ENCODE data around the gene PLIN1.
A peak's percentile ranks its signal among the peaks of the same experiment; 100 is the strongest.

Gene PLIN1

DNA sequence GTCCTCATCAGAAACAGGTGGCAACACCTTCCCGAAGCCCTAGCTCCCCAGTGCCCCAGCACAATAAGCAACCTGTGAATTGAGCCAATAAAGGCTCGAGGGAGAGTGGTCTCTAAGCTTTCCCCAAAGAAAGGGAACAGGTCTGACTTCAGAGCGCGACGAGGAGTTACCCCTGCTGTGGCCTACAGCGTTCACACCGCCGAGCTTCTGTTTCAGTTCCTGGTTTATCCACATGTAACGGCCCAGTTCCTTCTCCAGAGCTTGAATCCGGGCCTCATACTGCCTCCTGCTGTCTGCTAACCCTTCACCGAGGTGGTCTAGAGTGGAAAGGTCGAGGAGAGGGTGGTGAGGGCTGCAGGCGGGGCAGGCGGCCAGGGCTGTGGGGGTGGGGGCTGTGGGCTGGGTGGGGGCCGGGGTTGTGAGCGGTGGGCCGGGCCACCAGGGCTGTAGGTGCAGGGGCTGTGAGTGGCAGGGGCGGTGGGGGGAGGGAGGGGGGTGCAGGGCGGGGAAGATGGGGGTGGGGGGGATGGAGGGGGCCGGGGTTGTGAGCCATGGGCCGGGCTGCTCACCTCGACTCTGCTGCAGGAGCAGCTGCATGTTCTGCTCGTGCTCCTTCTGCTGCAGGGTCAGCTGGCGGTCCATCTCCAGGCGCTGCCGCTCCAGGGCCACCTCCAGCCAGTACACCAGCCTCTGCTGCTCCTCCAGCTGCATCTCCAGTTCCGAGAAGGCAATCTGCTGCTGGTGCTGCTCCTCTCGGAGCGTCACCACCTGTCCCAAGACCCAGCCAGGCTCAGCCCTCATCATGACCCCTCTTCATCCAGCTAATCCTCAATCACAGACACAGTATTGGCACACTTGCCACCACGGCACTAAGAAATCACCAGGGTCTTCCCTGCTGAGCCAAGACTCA lies 50.1 kb downstream of the PLIN1 start:
- peak; percentile 12 for DNase-seq (ENCODE audit: low spot score)

DNA sequence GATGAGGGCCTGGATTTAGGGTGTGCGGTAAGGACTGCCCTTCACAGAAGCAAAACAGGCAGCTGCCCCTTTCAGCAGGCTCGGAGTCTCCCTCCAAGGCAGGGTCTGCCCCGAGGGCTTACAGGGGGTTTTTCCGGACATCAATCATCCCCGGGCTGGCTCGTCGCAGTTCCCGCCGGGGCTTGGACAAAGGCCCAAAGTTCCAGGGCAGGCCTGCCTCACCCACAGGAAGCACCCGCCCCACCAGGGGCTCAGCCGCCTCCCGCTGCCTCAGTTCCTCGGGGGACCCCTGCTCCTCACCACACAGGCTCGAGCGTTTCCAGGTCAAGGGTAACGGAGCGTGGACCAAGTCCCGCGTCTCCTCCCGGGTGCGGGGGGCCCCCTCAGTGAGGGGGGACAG lies 50.9 kb downstream of the PLIN1 start:
- no peak for DNase-seq (ENCODE audit: low spot score)

DNA sequence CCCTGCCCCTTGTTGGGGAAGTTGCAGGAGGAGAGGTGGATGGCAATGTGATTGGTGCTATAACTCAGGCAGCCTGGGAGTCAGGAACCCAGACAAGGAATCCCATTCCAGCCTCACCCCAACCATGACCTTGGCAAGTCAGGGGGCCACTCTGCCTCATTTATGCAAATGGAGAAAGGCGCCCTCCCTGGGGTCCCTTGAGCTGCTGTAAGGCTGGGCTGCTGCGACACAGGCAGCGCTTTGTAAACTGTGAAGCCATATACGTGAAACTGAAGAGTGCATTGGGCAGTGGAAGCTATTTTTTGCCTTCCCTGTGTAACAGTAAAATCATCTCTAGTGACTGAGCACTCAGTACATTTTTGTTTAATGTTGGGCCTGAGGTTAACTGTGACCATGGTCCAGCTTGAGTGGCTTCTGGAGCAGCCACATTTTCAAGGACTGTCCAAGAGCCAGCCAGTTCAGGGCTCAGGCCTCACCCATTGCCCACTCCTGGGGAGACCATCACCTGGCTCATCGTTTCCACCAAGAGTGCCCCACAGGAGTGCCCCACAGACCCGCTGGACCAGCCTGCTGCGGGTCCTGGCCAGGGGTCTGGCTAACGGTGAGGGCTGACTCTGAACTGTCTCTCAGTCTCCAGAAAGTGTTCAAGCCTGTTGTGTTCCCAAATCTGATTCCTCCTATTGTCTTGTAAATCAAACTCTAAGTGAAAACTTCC lies 51.8 kb downstream of the PLIN1 start:
- no peak for DNase-seq (ENCODE audit: low spot score)

DNA sequence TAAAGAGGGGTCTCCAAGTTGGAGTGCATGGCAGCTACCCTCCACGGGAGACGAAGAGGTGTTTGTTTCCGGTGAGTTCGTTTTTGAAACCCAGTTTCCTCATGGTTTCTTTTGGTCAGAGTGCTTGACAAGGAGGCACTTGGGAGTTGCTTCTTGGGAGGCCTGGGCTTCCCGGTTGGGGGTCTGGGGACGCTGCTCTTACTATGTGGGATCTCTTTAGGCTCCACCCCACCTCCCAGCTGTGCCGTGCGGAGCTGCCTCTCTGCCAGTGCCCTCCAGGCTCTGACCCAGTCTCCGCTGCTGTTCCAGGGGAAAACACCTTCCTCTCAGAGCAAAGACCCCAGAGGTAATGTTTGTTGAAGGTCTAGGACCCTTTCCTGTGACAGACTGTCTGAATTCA lies 53.5 kb downstream of the PLIN1 start:
- no peak for DNase-seq (ENCODE audit: low spot score)

DNA sequence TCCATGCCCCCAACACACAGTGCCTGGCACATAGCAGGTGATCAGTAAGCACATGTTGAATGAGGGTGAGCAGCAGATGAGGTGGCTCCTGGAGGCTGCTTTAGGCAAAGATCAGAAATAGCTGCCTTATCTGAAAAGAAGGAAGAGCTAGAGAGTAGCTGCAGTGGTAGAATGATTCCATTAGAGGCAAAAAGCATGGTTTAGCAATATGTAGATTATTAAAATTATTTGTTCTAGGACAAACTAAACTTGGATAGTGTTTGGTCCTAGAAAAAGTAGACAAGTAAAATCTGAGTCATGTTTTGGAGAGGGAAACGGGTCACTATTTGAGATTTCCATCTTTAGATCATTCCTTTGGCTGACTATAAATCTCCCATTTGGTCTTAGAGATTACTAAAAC lies 56.0 kb downstream of the PLIN1 start:
- peak; percentile 22 for DNase-seq (ENCODE audit: low spot score)

DNA sequence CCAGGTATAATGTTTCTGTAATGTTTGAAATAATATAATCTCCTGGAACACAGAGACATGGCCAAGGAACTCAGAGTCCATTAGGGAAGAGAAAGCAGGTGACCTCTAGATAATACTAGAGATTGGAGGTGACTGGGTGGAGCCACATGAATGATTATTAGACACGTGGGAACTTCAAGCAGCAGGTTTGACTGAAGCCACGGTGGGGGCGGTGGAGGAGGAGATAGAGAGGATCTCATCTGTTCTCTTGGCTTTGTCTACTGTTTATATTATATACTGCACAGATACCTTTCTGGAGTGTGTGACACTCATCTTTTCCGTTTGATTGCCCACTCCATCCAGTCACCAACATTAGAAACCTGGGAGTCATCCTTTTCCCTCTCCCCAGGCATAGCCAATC lies 57.6 kb downstream of the PLIN1 start:
- DNase-seq (ENCODE audit: low spot score), result no peak

DNA sequence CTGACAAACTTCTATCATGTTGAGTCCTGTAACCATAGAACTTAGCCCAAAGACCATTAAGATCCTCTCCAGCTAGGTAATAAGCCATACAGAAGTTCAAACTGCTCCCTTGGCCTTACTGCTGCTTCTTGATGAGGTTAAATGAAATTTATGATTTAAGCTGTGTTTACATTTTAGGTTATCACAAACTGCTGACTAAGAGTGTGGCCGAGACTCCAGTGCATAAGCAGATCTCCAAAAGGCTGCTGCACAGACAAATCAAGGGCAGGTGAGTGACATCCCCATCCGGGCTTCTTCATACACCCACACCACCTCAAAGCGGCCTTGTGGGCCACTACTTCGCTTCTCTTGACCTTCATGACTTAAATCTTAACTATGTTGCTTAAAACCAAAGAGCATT lies 62.9 kb downstream of the PLIN1 start:
- DNase-seq (ENCODE audit: low spot score), result no peak

DNA sequence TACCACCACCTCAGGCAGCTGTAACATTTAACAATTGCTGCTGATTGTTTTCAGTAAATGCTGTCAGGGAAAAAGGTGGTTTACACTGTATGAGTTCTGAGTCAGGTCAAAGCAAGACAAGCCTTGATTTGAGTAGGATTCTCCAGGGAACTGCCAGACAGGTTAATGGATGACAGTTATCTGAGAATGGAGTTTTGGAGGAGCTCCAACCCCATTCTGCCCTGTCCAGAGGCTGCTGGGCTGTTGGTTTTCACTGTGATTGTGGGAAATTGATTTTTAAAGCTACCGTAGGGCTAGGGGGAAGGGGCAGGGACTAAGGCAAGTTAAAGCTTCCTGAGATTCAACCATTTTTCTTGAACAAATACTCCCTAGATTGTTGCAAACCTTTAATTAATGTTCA lies 64.0 kb downstream of the PLIN1 start:
- DNase-seq (ENCODE audit: low spot score), result no peak

All from AG08396 (cell line).